GM12864 (cell line): ENCODE data around the gene TNKS1BP1.
"Not testable (repeated sequence)": the region's sequence is repeated elsewhere in the genome, so short reads cannot be mapped to it uniquely, and the experiment has no call there.

ENCODE experiments used
- DNase-seq: peaks from one replicate; pipeline ENCODE4 v3.0.0-alpha.2; 2011; ENCODE audit warnings: low read depth
- H3K4me3 ChIP-seq: 2 replicates; pipeline ENCODE4 v1.5.1; 2011; ENCODE audit warnings: mild to moderate bottlenecking, low read depth, low read length, control low read depth
- CTCF ChIP-seq: IDR thresholded peaks from 2 replicates; pipeline ENCODE4 v1.5.1; 2011; ENCODE audit warnings: low read depth, mild to moderate bottlenecking, moderate library complexity, low read length, control low read depth, inconsistent platforms; ENCODE audit errors: missing control alignments

TNKS1BP1 gene

GRCh38 chr11:57288771-57289579, 35.8 kb downstream of the TNKS1BP1 start:
- DNase-seq, result no peak
- H3K4me3 ChIP-seq, result no peak overlapping the region
- no peak for TF ChIP-seq CTCF

GRCh38 chr11:57287884-57288283, 36.9 kb downstream of the TNKS1BP1 start:
- no peak overlapping the region for H3K4me3 ChIP-seq
- no peak for DNase-seq
- no peak for TF ChIP-seq CTCF

GRCh38 chr11:57283231-57283990, 41.3 kb downstream of the TNKS1BP1 start:
- no peak for TF ChIP-seq CTCF
- no peak for DNase-seq
- no peak overlapping the region for H3K4me3 ChIP-seq

GRCh38 chr11:57281546-57281945, 43.2 kb downstream of the TNKS1BP1 start:
- H3K4me3 ChIP-seq, DNase-seq: not testable (repeated sequence)

- TF ChIP-seq CTCF, result no peak
- no peak overlapping the region for H3K4me3 ChIP-seq
- no peak for DNase-seq
Measured at GRCh38 chr11:57279116-57279515, 45.6 kb downstream of the TNKS1BP1 start.

GRCh38 chr11:57278721-57279095, 46.0 kb downstream of the TNKS1BP1 start:
- DNase-seq, result no peak
- no peak for TF ChIP-seq CTCF
- no peak overlapping the region for H3K4me3 ChIP-seq

- DNase-seq, result no peak
- TF ChIP-seq CTCF, result peak; percentile 84
- H3K4me3 ChIP-seq, result no peak overlapping the region
Measured at GRCh38 chr11:57277845-57278720, 46.7 kb downstream of the TNKS1BP1 start.
